ENCODE measurements around the gene ZNF679.

DNA sequence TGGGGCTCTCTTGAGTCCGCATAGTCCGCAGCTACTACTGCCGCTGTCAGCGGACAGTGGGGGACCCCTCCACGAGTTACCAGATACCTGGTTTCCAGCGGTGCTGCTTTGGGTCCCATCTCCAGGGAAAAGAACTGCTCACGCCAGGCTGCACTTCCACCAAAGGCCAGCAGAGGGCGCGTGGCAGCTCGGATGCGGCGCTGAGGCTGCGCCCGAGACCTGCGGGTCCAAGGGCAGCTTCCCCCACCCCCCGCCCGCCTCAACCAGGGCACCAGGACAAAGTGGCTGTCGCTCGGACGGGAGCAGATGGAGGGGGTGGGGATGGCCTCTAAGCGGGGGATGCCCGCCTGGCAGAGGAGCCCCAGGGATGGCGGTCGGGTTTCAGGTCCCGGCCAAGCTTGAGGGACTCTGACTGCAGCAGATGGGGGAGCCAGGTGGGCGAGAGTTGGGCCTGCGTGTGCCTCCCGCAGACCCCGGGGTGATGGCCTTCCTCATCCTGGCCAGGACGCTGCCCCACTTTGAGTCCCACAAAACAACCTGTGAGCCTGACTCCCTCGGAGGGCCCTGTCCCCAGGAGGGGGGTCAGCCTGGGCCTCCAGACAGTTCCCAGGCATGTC lies 45.0 kb upstream of the ZNF679 start:
- TF ChIP-seq ZNF274 (IDR thresholded peaks at IDR 0.05; ENCODE audit: low read depth, low read length) = no peak
- TF ChIP-seq SUZ12 (IDR thresholded peaks at IDR 0.05; ENCODE audit: extremely low read depth, insufficient read depth, insufficient read length) = no peak
- TF ChIP-seq YY1 (IDR thresholded peaks at IDR 0.05; ENCODE audit: insufficient read depth, insufficient read length) = no peak

Measured in NT2/D1 (cell line).